Esophagus muscularis mucosa (tissue), 4 donors: ENCODE data around the gene LHX4.

Source experiments
- EP300 ChIP-seq: sonication (generic); formaldehyde crosslinking; IDR thresholded peaks from one replicate; pipeline ENCODE4 v1.6.1; 2017; ENCODE audit warnings: antibody characterized with exemption
- POLR2AphosphoS5 ChIP-seq, 2 donors: sonication (generic); formaldehyde crosslinking; IDR thresholded peaks; one replicate each; pipeline ENCODE4 v1.6.1; 2017; ENCODE audit warnings: antibody characterized with exemption in 2 of 2
- TF ChIP-seq, protein P1 (sequence below), 3 experiments: fragments of 200-600 bp in 2 of 3; fragments of 450-650 bp in 1 of 3; sonication (generic) in 2 of 3; IDR thresholded peaks; one replicate each; pipeline ENCODE4 v1.5.1; 2017 to 2019; ENCODE audit warnings: antibody characterized with exemption in 3 of 3, mild to moderate bottlenecking in 2 of 3, moderate library complexity in 1 of 3

- TF ChIP-seq, protein P1, sequence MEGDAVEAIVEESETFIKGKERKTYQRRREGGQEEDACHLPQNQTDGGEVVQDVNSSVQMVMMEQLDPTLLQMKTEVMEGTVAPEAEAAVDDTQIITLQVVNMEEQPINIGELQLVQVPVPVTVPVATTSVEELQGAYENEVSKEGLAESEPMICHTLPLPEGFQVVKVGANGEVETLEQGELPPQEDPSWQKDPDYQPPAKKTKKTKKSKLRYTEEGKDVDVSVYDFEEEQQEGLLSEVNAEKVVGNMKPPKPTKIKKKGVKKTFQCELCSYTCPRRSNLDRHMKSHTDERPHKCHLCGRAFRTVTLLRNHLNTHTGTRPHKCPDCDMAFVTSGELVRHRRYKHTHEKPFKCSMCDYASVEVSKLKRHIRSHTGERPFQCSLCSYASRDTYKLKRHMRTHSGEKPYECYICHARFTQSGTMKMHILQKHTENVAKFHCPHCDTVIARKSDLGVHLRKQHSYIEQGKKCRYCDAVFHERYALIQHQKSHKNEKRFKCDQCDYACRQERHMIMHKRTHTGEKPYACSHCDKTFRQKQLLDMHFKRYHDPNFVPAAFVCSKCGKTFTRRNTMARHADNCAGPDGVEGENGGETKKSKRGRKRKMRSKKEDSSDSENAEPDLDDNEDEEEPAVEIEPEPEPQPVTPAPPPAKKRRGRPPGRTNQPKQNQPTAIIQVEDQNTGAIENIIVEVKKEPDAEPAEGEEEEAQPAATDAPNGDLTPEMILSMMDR (IDR thresholded peaks at IDR 0.05), result no peak
- TF ChIP-seq POLR2AphosphoS5 (IDR thresholded peaks at IDR 0.05) (no peak), EP300 (no peak)
Measured at GRCh38 chr1:180235502-180236239, 5.6 kb downstream of the LHX4 start.
